Stimulated activated naive CD8-positive, alpha-beta T cell treated with anti-CD3 and anti-CD28 coated beads, Interleukin-15, amount 100 ng/mL, for 72 hours (primary cell): ENCODE data around the gene VPS16.
"Not testable (repeated sequence)": the region's sequence is repeated elsewhere in the genome, so short reads cannot be mapped to it uniquely, and the experiment has no call there.

Experiments used
- ATAC-seq: fragments of 150-1000 bp; cut with Tn5 transposase; 2 replicates; pipeline ENCODE4 v1.10.0; 2021; ENCODE audit warnings: mild to moderate bottlenecking, moderate library complexity
- DNase-seq, 2 donors: peaks; one replicate each; pipeline ENCODE4 v3.0.0; 2021 to 2022
- H3K27ac Mint-ChIP-seq, 2 donors: one replicate each; pipeline ENCODE4 v1.8.0; 2022; ENCODE audit warnings: mild to moderate bottlenecking in 2 of 2, mixed read lengths in 2 of 2, moderate library complexity in 2 of 2
- H3K27me3 Mint-ChIP-seq: one replicate; pipeline ENCODE4 v1.8.0; 2022; ENCODE audit warnings: mixed read lengths
- H3K4me1 Mint-ChIP-seq: one replicate; pipeline ENCODE4 v1.8.0; 2022; ENCODE audit warnings: mild to moderate bottlenecking, mixed read lengths
- H3K4me3 Mint-ChIP-seq, 2 donors: one replicate each; pipeline ENCODE4 v1.8.0; 2022; ENCODE audit warnings: mild to moderate bottlenecking in 2 of 2, mixed read lengths in 2 of 2, moderate library complexity in 1 of 2
- H3K9me3 Mint-ChIP-seq, 2 donors: one replicate each; pipeline ENCODE4 v1.8.0; 2022; ENCODE audit warnings: mixed read lengths in 2 of 2

Gene VPS16

DNA sequence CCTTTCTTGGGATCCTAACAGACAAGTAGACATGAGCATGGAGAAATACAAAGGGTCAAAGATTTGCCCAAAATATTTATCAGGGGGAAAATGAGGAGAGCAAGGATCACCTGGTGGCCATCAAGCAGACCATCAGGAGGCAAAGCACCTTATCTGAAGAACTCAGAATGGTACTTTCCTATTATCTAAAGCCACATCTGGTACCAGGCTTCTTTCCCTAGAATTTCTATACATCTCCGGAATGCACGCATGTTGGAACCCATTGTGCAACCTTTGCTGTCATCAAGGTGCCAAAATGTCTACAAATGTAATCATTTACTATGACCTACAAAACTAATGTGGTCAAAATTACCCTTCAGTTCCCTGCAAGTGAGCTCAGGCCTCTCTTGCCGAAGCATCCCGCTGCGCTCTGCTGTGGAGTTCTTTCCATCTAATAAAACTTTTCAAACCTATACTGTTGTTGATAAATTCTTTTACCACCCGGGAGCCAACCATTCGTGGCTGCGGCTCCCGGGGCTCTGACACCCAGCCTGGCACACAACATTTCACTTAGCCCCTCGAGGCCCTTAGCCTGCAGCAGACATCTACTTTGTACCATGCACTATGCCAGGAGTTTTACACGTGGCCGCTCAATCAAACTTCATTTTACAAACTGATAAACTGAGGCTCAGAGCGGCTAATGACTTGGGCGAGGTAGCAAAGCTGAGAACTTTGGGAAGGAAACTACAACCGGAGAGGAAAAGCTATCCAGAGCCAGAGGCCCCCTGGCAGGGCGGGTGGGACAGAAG, 36.3 kb upstream of the VPS16 start:
- peaks cover 21% of the 10 kb centered on the region for H3K4me1 Mint-ChIP-seq
- H3K27ac Mint-ChIP-seq = no peak overlapping the region
- H3K4me3 Mint-ChIP-seq = no peak overlapping the region
- peaks cover 89% of the 10 kb centered on the region for H3K27me3 Mint-ChIP-seq
- DNase-seq = no peak
- no peak for ATAC-seq
- H3K9me3 Mint-ChIP-seq = no peaks in the 10 kb centered on the region

DNA sequence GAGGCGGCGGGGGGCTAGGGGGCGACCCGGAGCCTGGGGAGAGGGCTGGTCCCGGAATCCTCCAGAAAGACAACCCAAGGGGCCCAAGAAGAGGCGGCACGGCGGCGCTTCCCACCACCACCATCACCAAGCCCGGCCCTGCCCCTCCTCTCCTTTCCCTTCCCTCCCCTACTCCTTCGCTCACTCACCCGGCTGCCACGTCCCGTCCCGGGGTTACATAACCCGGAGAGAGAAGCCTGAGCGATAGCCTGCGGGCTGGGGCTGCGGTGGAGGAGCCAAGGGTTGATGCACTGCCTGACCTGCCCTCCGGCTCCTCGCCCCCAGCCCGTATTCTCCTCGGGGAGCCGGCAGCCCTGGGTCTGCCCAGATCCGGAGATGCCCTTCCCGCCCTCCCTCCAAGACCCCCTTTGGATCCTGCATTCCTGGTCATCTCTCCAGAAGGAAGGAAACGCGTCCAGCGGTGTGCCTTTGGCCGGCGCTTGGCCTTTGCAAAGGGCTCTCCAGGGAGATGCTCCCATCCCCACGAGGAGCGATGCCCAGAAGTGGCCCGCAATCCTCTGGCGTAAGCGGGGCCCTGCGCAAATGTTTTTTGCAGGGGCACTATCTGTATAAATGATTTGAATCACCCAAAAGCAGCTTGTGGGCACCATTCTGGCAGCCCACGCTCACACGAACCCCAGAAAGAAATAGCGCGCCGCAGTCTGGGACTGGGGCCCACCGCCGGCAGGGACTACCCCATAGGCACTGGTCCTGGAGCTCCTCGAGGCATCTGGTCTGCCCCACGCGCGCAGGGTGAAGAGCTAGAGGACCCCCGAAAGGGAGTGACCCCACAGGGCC, 35.5 kb upstream of the VPS16 start:
- no peaks in the 10 kb centered on the region for H3K9me3 Mint-ChIP-seq
- ATAC-seq (no peak), DNase-seq (no peak)
- H3K4me3 Mint-ChIP-seq = no peak overlapping the region
- peaks cover 84% of the 10 kb centered on the region for H3K27me3 Mint-ChIP-seq
- H3K27ac Mint-ChIP-seq = no peak overlapping the region
- peaks cover 13% of the 10 kb centered on the region for H3K4me1 Mint-ChIP-seq

DNA sequence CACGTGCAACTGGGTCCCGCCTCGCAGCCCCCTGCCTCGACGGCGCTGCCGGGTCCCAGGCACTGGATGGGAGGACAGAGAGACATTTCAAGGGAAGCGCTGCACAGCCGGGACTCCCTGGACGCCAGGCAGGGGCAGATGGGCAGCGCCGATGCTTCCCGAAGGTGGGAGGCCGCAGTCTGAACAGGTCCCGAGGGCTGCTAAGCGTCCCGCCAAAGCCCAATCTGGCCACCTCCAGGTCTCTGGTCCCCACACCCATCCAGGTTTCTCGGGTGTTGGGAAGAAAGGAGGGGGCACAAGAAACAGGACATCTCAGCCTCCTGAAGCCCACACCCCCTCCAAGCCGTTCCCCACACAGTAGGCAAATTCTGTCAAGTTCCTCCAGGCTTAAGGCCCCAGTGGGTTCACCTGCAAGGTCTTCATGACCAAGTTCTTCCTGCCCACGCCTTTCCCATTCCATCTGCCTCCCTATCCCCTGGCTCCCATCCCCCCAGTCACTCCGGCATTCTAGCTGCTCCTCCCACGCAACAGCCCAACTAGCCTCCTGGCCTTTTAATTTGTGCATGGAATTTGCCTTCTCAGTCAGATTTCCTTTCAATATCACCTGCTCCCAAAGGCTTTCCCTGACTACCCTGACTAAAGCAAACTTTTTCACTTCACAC, 34.7 kb upstream of the VPS16 start:
- no peak overlapping the region for H3K27ac Mint-ChIP-seq
- ATAC-seq (no peak), DNase-seq (no peak)
- H3K9me3 Mint-ChIP-seq = no peaks in the 10 kb centered on the region
- peaks cover 78% of the 10 kb centered on the region for H3K27me3 Mint-ChIP-seq
- H3K4me1 Mint-ChIP-seq = peaks cover 7% of the 10 kb centered on the region
- no peak overlapping the region for H3K4me3 Mint-ChIP-seq

DNA sequence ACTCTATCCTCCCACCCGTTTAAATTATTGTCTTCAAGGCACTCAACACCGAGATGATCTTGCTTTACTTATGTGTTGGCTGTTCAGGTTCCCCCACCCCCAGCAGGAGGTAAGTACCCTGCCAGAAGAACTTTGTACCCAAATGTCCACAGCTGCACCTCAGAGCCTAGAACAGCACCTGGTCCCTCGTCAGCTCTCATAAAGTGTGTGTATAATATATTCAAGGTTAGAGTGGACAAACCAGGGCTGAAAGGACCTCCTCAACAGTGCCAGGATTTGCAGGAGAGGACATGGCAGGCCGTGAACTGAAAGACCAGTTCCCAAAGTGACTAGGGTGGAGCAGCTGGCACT, 34.2 kb upstream of the VPS16 start:
- Mint-ChIP-seq H3K4me3 (no peak overlapping the region), H3K4me1 (peaks cover 2% of the 10 kb centered on the region), H3K27me3 (peaks cover 78% of the 10 kb centered on the region), H3K9me3 (no peaks in the 10 kb centered on the region), H3K27ac (no peak overlapping the region)
- DNase-seq (no peak), ATAC-seq (no peak)

DNA sequence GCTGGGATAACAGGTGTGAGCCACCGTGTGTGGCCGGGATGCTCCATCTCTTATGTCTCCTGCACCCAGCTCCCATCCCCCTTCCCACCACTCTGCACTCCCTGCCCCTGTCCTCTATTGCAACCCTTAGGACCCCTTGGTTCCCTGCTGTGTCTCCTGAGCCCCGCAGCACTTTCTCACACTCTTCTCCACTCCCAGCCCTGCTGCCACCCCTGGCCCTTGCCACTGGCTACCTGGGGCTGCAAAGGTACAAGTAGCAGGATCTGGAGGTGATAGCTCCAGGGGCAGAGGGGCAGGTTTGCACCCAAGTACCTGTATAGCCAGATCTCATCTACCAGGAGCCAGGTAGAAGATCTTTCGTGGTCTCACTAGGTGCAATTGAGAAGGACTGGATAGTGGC, 33.5 kb upstream of the VPS16 start:
- ATAC-seq (no peak), DNase-seq (no peak)
- Mint-ChIP-seq H3K4me1 (no peaks in the 10 kb centered on the region), H3K27ac (no peak overlapping the region), H3K4me3 (no peak overlapping the region), H3K27me3 (peaks cover 80% of the 10 kb centered on the region), H3K9me3 (peaks cover 3 to 7% of the 10 kb centered on the region in 2 donors)

DNA sequence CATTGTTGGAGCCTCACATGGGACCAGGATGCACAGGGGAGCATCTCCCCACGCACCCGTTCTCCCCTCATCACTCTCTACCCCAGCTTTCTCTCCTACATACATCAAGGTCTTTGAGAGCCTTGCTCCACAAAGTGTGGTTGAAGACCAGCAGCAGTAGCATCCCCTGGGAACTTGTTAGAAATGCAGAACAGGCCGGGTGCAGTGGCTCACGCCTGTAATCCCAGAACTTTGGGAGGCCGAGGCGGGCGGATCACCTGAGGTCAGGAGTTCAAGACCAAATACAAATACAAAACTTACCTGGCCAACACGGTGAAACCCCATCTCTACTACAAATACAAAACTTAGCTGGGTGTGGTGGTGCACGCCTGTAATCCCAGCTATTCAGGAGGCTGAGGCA, 32.6 kb upstream of the VPS16 start:
- Mint-ChIP-seq H3K27me3 (peaks cover 77% of the 10 kb centered on the region), H3K9me3 (peaks cover 9 to 12% of the 10 kb centered on the region in 2 donors)
- not testable (repeated sequence) for H3K4me1 Mint-ChIP-seq, H3K27ac Mint-ChIP-seq, ATAC-seq, H3K4me3 Mint-ChIP-seq, DNase-seq

DNA sequence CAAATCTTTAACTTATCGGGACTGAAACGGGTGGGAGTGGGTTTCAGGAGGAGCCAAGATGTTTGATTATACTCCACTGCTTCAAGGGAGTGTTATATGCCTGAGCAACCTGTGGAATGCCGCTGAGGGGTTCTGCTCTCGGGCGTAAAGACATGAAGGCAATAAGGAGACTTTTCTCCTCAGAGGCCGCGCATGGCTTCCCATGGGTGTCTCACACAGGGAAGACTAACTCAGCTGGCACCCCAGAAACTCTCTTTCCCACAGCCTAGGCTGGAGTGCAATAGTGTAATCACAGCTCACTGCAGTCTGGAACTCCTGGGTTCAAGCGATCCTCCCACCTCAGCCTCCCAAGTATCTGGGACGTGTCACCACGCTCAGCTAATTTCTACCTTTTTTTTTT, 30.9 kb upstream of the VPS16 start:
- no peaks in the 10 kb centered on the region for H3K4me1 Mint-ChIP-seq
- peaks cover 77% of the 10 kb centered on the region for H3K27me3 Mint-ChIP-seq
- no peak overlapping the region for H3K27ac Mint-ChIP-seq
- ATAC-seq (no peak), DNase-seq (no peak)
- H3K9me3 Mint-ChIP-seq = peaks cover 9 to 12% of the 10 kb centered on the region in 2 donors
- H3K4me3 Mint-ChIP-seq = no peak overlapping the region

DNA sequence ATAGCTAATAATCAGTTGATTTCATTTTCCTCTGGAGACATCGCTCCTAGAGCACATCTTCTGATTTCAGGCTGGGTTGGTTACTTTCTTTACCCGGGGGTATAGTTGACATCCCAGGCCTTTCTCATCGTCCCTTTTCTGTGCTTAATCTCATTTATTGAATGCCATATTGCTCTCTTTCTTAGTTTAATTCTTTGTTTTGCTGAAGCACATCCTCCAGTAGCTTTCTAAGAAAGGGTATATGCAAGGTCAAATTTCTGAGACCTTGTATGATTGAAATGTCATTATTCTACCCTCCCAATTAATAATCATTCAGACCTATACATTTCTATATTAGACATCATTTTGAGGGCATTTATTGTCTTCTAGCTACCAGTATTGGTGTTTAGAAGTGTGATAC, 28.4 kb upstream of the VPS16 start:
- no peaks in the 10 kb centered on the region for H3K4me1 Mint-ChIP-seq
- no peak for ATAC-seq
- peaks cover 52% of the 10 kb centered on the region for H3K27me3 Mint-ChIP-seq
- peaks cover 9 to 12% of the 10 kb centered on the region in 2 donors for H3K9me3 Mint-ChIP-seq
- H3K27ac Mint-ChIP-seq = no peak overlapping the region
- no peak overlapping the region for H3K4me3 Mint-ChIP-seq
- DNase-seq = no peak

DNA sequence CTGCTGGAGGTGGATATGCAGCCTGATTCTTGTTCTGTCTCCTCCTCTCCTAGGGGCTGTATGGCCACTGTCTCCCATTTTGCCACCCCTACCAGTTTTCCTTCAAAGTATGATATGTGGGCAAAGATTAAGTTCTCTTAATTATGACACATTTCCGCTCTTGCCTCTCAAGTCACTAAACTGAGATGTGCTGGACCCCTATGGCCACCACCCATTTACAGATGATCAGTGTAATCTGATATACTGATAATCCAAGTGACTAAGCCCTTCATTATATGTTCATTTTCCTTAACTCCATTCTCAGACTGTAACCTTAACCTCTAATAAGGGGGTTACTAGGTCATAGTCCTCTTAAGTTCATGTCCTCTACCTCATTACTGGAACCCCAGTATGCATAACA, 26.5 kb upstream of the VPS16 start:
- Mint-ChIP-seq H3K9me3 (peaks cover 9 to 12% of the 10 kb centered on the region in 2 donors), H3K4me1 (no peaks in the 10 kb centered on the region), H3K27me3 (peaks cover 52% of the 10 kb centered on the region), H3K27ac (no peak overlapping the region), H3K4me3 (no peak overlapping the region)
- DNase-seq = no peak
- ATAC-seq = no peak

DNA sequence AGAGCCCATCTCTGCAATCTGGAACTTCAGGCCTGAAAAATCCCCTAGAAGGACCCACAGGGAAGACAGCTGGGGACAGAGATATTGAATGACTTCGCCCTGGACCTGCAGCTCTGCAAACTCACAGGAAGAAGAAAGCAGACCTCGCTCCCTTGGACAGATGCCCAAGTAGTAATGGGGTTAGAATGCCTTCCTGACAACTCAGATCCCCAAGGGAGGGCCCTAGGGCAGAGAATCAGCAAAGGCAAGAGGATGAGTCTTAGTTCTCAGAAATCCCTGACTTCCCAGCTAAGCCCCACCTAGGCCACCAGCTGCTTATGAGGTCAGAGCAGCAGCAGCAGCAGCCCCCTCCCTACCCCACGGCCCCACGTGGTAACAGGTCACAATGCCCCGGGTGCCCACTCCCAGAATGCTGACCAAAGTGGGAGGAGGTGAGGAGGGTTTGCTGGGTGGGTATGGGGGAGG, 25.9 kb upstream of the VPS16 start, which contains the start of gene C20orf141:
Gene C20orf141 (plus strand): TSS at position 401 of the 465 bp plus-strand sequence. CDS start 198 bp downstream, outside the sequence.
- Mint-ChIP-seq H3K4me3 (no peak within 1 kb of the TSS), H3K27me3 (peaks cover 53% of the 10 kb centered on the region), H3K9me3 (peaks cover 9 to 12% of the 10 kb centered on the region in 2 donors), H3K4me1 (no peaks in the 10 kb centered on the region), H3K27ac (no peak within 1 kb of the TSS)
- ATAC-seq (no peak), DNase-seq (no peak)

DNA sequence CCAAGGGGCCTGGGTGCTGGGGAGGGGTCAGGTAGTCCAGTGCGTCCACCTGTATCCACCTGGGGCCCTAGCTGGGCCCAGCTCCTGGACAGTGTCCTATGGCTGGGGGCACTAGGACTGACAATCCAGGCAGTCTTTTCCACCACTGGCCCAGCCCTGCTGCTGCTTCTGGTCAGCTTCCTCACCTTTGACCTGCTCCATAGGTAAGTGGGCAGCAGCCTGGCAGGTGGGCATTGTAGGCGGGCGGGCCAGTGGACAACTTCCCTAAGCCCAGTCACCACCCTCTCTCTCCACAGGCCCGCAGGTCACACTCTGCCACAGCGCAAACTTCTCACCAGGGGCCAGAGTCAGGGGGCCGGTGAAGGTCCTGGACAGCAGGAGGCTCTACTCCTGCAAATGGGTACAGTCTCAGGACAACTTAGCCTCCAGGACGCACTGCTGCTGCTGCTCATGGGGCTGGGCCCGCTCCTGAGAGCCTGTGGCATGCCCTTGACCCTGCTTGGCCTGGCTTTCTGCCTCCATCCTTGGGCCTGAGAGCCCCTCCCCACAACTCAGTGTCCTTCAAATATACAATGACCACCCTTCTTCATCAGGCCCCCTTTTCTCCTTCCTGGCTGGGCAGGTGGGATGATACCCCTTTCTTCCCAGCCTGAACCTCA, 25.2 kb upstream of the VPS16 start:
- DNase-seq = no peak
- ATAC-seq = no peak
- Mint-ChIP-seq H3K27ac (no peak overlapping the region), H3K27me3 (peaks cover 61% of the 10 kb centered on the region), H3K4me3 (no peak overlapping the region), H3K4me1 (peaks cover 7% of the 10 kb centered on the region), H3K9me3 (peaks cover 9 to 12% of the 10 kb centered on the region in 2 donors)

DNA sequence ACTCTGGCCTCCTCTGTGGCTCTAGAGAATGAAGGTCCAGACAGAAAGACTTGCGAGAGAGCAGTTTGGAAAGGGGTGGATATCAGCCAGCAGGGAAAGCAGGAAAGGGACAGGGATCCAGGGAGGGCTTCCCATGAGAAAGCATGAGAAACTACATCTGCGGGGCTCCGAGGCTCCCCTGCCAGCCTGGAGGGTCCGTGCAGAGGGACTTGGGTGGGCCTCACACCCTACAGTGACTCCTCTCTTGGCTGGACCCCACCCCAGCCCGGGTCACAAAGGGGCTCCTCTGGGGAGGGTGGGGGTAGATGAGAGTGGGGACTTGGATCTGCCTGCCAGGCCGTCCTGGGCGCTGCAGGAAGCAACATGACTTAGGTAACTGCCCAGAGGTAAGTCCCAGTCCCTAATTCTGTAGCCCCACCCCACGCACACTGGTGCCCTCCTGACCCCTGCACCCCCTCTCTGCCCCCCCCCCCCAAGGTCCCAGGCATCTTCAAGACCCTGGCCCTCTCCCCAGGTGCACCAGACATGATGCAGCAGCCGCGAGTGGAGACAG, 24.4 kb upstream of the VPS16 start, which contains the start of gene TMEM239:
Gene TMEM239 (plus strand): TSS at position 335 of the 553 bp plus-strand sequence. CDS start 191 bp downstream, at position 526.
- ATAC-seq (peak; percentile 31), DNase-seq (no peak)
- H3K27ac Mint-ChIP-seq = no peak within 1 kb of the TSS
- no peak within 1 kb of the TSS for H3K4me3 Mint-ChIP-seq
- H3K4me1 Mint-ChIP-seq = peaks cover 14% of the 10 kb centered on the region
- H3K27me3 Mint-ChIP-seq = peaks cover 64% of the 10 kb centered on the region
- H3K9me3 Mint-ChIP-seq = peaks cover 9 to 12% of the 10 kb centered on the region in 2 donors

DNA sequence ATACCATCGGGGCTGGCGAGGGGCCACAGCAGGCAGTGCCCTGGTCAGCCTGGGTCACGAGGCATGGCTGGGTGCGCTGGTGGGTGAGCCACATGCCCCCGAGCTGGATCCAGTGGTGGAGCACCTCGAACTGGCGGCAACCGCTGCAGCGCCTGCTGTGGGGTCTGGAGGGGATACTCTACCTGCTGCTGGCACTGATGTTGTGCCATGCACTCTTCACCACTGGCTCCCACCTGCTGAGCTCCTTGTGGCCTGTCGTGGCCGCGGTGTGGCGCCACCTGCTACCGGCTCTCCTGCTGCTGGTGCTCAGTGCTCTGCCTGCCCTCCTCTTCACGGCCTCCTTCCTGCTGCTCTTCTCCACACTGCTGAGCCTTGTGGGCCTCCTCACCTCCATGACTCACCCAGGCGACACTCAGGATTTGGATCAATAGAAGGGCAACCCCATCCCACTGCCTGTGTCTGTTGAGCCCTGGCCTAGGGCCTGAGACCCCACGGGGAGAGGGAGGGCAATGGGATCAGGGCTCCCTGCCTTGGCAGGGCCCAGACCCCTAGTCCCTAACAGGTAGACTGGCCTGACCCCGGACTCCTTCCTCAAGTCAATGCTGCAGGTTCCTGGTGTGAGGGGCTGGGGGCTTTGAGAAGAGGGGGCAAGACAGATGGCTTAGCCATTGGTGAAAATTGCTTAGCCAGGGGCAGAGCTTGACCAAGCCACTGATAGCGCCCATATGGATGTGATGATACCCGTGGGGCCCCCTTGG, 23.8 kb upstream of the VPS16 start:
- DNase-seq = no peak
- Mint-ChIP-seq H3K4me1 (peaks cover 21% of the 10 kb centered on the region), H3K27ac (no peak overlapping the region), H3K9me3 (peaks cover 8 to 9% of the 10 kb centered on the region in 2 donors), H3K27me3 (peaks cover 64% of the 10 kb centered on the region), H3K4me3 (no peak overlapping the region)
- peak; percentile 48 for ATAC-seq

DNA sequence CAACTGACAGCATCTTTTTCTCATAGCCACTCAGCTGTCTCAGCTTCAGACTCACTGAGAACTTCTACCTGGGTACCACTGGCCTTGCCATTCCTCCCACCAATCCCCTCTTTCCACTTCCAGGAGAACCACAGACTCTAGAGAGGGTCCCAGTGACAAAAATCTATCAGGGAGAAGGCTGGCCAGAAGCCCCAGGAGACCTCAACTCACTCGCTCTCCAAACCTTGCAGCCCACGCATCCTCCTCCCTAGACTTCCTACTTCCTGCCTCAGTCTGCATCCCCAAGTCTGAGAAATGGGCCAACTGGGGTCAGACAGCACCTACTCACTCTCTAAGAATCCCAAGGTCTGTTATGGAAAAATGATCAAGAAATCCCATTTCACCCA, 23.2 kb upstream of the VPS16 start:
- Mint-ChIP-seq H3K4me3 (no peak overlapping the region), H3K27ac (no peak overlapping the region), H3K27me3 (peaks cover 62% of the 10 kb centered on the region), H3K9me3 (peaks cover 3 to 4% of the 10 kb centered on the region in 2 donors), H3K4me1 (peaks cover 26% of the 10 kb centered on the region)
- DNase-seq (no peak), ATAC-seq (no peak)
